Small intestine (tissue), 7 donors: Measurements from ENCODE around the gene PRM1. TPM values are rescaled to one million over a fixed set of nuclear protein-coding genes. Genes with fewer than 3 reads are reported as not detected.

ENCODE experiments used
- DNase-seq, 2 donors: peaks; one replicate each; pipeline versions ENCODE4 v3.0.0 to v3.0.0-alpha.2; 2013
- FAIRE-seq: peaks from 2 replicates; lab custom pipeline; 2012; peaks lifted over from hg19 to GRCh38; lab: Jason Lieb, UNC
- H3K27ac ChIP-seq, 3 donors: one replicate each; pipeline ENCODE4 v1.5.1; 2013; ENCODE audit warnings: low read length in 2 of 3, mild to moderate bottlenecking in 2 of 3, control low read depth in 1 of 3, inconsistent platforms in 1 of 3, low read depth in 1 of 3, moderate library complexity in 1 of 3
- H3K27me3 ChIP-seq, 3 donors: one replicate each; pipeline ENCODE4 v1.6.1; 2013; ENCODE audit warnings: low read length in 3 of 3, inconsistent platforms in 1 of 3; ENCODE audit not compliant: control insufficient read depth in 3 of 3, insufficient read depth in 3 of 3
- H3K36me3 ChIP-seq, 3 donors: one replicate each; pipeline ENCODE4 v1.6.1; 2013; ENCODE audit warnings: low read length in 3 of 3, inconsistent platforms in 1 of 3, low read depth in 1 of 3, mild to moderate bottlenecking in 1 of 3, moderate library complexity in 1 of 3; ENCODE audit not compliant: control insufficient read depth in 3 of 3, insufficient read depth in 2 of 3
- H3K4me1 ChIP-seq, 3 donors: one replicate each; pipeline ENCODE4 v1.6.1; 2013; ENCODE audit warnings: low read length in 2 of 3, inconsistent platforms in 1 of 3, low read depth in 1 of 3, mild to moderate bottlenecking in 1 of 3, moderate library complexity in 1 of 3; ENCODE audit not compliant: control insufficient read depth in 3 of 3, insufficient read depth in 2 of 3
- H3K4me3 ChIP-seq, 3 donors: one replicate each; pipeline ENCODE4 v1.5.1; 2013; ENCODE audit warnings: low read length in 3 of 3, control low read depth in 1 of 3, inconsistent platforms in 1 of 3, low read depth in 1 of 3, mild to moderate bottlenecking in 1 of 3, moderate library complexity in 1 of 3
- H3K9me3 ChIP-seq, 2 donors: one replicate each; pipeline ENCODE4 v1.6.1; 2013; ENCODE audit warnings: low read depth in 1 of 2, low read length in 1 of 2; ENCODE audit not compliant: control insufficient read depth in 2 of 2, insufficient read depth in 1 of 2
- WGBS, 3 donors: extraction: QIAGEN DNeasy Blood & Tissue Kit; methylation state at CpG; one replicate each; pipeline ENCODE4 v1.1.7; 2013; 5-methylcytosine and 5-hydroxymethylcytosine counted together
- polyA plus RNA-seq, 4 donors: library from polyadenylated mRNA; stranded (reverse) in 3 of 4; unstranded in 1 of 4; fragments of 200-250 nt in 3 of 4; fragments of 120-200 nt in 1 of 4; gene quantifications; one replicate each; pipeline versions ENCODE4 v1.2.1 to v1.2.3, GENCODE V29; 2013
- donor health status: healthy with polysubstance abuse.
- donor health status: control.
- donor health status: control.
- donor health status: Bipolar disorder and iron deficiency.
- donor health status: healthy.

Gene PRM1
- polyA plus RNA-seq, 4 donors, result not detected

DNA sequence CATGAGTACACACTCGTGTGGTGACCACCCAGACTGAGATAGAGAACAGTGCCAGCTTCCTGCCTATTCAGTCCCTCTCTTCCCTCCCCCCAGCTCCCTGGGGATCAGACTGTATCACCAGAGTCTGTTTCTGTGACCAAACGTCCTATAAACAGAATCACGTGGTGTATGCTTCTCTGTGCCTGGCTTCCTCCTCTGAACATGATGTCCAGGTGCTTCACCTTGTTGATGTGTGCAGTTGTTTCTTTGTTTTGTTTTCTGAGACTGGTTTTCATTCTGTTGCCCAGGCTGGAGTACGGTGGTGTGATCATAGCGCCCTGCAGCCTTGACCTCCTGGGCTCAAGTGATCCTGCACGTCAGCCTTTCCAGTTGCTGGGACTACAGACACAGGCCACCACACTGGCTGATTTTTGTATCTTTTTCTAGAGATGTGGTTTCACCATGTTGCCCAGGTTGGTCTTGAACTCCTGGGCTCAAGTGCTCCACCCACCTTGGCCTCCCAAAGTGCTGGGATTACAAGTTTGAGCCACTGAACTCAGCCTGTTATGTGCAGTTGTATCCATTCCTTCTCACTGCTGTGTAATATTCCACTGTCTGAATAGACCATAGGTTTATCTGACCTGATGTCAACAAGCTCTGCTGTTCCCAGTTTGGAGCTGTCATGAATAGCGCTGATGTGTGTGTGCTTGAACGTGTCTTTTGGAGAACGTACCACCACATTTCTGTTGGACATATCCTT is 28.9 kb upstream of the PRM1 start:
- no peak overlapping the region for H3K4me3 ChIP-seq
- no peak overlapping the region for H3K27ac ChIP-seq
- FAIRE-seq (no peak), DNase-seq (no peak)
- H3K27me3 ChIP-seq, result no peaks in the 10 kb centered on the region
- peaks cover 0 to 11% (median 0%) of the 10 kb centered on the region in 3 donors for H3K4me1 ChIP-seq
- WGBS, 3 donors, result 69 to 78% (median 71%) methylated on average over 9 of the region's 9 CpGs
- H3K9me3 ChIP-seq, result no peaks in the 10 kb centered on the region
- H3K36me3 ChIP-seq, result no peaks in the 10 kb centered on the region

DNA sequence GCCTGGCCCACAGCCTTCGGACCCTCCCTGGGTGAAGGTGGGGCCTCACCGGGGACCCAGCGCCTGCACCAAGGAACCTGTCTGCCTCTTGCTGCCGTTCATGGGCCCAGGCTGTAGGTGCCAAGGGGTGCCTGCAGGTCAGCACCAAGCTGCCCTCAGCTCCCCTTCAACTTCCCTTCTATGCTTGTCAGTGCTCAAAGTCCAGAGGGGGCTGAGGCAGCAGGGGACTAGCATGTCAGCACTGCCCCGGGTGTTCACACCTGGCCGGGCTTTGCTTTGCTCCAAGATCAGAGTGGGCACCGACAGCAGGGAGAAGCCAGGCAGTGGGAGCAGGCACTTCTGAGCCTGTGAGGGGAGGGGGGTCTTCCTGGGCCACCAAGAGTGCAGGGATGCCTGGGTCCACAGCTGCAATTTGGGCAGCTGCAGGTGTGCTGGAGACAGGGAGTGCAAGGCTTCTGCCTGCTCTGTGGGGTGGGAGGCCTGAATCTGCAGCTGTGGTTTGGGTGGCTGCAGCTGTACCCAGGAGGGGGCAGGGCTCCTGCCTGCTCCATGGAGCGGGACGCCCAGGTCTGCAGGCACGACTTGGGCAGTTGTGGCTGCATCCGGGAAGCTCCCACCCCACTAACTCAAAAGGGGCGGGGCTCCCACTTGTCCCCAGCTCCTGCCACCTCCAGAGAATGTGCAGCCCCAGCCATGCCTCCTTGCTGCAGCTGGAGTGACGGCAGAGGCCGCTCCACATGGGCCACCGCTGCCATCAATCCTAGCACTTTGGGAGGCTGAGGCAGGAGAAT is 27.6 kb upstream of the PRM1 start:
- Histone ChIP-seq H3K36me3 (no peaks in the 10 kb centered on the region), H3K4me1 (peaks cover 0 to 11% (median 0%) of the 10 kb centered on the region in 3 donors), H3K27me3 (no peaks in the 10 kb centered on the region), H3K9me3 (no peaks in the 10 kb centered on the region), H3K4me3 (no peak overlapping the region), H3K27ac (no peak overlapping the region)
- FAIRE-seq (no peak), DNase-seq (no peak)
- WGBS, 3 donors, result 68 to 76% (median 69%) methylated on average over 13 to 15 of the region's 15 CpGs

DNA sequence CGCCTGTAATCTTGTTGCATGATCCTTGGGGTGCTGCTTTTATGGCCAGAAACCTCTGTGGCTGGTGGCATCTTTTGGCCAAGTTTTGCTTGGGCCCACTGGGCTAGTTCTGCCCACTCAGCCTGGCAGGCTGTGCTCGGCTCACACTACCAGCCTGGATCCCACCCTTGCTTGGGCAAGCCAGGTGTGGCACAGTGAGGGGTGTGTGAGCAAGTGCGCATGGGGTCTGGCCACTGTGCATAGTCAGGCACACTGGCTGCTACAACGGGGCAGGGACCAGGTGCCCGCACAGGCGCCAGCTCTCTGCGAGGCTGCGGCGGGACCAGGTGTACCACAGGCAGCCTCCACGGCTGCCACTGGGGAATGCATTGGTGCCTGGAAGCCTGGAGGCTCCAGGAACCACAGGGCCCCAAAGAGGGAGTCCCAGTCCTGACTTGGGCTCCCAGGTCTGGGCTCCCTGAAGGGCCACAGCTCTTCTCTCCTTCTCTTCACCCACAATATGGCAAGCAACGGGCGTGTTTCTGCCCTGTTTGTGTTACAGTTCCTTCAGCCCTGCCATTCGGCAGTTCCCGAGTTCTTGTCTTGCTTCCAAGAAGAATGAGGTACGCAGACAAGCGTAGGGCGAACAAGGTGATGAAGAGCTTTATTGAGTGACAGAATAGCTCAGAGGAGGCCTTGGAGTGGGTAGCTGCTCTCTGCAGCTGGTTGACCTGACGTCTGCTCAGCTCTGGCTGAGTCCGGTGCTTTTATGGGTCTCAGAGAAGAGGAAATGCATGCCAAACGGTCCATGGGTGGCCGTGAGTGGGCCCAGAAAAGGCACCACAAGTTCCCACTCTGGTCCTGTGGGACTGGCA is 26.7 kb upstream of the PRM1 start:
- WGBS, 3 donors, result 87 to 91% (median 90%) methylated on average over 20 to 21 of the region's 21 CpGs
- Histone ChIP-seq H3K27me3 (no peaks in the 10 kb centered on the region), H3K9me3 (peaks cover 0 to 3% of the 10 kb centered on the region in 2 donors), H3K4me1 (peaks cover 0 to 8% (median 0%) of the 10 kb centered on the region in 3 donors), H3K36me3 (no peaks in the 10 kb centered on the region), H3K4me3 (no peak overlapping the region), H3K27ac (peak overlapping the region in 1 of 3 donors; percentile 47)
- FAIRE-seq (no peak), DNase-seq (no peak)

DNA sequence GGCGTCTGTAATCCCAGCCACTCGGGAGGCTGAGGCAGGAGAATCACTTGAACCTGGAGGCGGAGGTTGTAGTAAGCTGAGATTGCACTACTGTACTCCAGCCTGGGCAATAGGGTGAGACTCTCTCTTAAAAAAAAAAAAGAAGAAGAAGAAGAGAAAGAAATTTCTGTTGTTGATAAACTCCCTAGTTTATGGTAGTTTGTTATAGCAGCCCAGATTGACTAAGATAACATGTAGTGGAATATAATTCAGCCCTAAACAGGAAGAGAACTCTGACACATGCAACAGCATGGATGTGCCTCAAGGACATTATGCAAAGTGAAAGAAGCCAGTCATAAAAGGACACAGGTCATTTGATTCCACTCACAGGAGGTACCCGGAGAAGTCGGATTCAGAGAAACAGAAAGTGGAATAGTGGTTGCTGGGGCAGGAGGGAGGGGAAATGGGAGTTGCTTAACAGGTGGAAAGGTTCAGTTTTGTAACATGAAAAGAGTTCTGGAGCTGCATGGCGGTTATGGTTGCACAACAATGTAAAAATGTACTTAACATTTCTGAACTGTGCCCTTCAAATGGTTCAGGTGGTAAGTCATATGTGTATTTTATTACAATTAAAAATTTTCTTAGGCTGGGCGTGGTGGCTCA is 26.0 kb upstream of the PRM1 start:
- Histone ChIP-seq H3K9me3 (peaks cover 0 to 3% of the 10 kb centered on the region in 2 donors), H3K36me3 (no peaks in the 10 kb centered on the region), H3K4me3 (no peak overlapping the region), H3K27ac (peak overlapping the region in 1 of 3 donors; percentile 47), H3K4me1 (peaks cover 0 to 4% (median 0%) of the 10 kb centered on the region in 3 donors), H3K27me3 (no peaks in the 10 kb centered on the region)
- FAIRE-seq (no peak), DNase-seq (peak; percentile 69 to 80)
- 51 to 63% (median 55%) methylated on average over 7 of the region's 7 CpGs for WGBS, 3 donors

DNA sequence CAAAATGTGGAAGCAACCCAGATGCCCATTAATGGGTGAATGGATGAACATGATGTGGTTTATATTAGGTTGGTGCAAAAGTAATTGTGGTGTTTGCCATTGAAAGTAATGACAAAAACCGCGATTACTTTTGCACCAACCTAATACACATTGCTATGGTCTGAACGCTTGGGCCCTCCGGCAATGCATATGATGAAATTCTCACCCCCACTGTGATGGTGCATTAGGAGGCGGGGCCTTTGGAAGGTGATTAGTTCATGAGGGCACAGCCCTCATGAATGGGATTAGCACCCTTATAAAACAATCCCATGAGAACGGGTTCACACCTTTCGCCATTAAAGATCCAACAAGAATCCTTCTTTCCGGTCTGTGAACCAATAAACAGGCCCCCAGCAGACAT is 25.3 kb upstream of the PRM1 start:
- Histone ChIP-seq H3K36me3 (no peaks in the 10 kb centered on the region), H3K27me3 (no peaks in the 10 kb centered on the region), H3K4me1 (peaks cover 0 to 4% (median 0%) of the 10 kb centered on the region in 3 donors), H3K9me3 (peaks cover 0 to 3% of the 10 kb centered on the region in 2 donors), H3K27ac (no peak overlapping the region), H3K4me3 (no peak overlapping the region)
- FAIRE-seq (no peak), DNase-seq (no peak)
- 88 to 92% (median 90%) methylated on average over 8 of the region's 8 CpGs for WGBS, 3 donors

DNA sequence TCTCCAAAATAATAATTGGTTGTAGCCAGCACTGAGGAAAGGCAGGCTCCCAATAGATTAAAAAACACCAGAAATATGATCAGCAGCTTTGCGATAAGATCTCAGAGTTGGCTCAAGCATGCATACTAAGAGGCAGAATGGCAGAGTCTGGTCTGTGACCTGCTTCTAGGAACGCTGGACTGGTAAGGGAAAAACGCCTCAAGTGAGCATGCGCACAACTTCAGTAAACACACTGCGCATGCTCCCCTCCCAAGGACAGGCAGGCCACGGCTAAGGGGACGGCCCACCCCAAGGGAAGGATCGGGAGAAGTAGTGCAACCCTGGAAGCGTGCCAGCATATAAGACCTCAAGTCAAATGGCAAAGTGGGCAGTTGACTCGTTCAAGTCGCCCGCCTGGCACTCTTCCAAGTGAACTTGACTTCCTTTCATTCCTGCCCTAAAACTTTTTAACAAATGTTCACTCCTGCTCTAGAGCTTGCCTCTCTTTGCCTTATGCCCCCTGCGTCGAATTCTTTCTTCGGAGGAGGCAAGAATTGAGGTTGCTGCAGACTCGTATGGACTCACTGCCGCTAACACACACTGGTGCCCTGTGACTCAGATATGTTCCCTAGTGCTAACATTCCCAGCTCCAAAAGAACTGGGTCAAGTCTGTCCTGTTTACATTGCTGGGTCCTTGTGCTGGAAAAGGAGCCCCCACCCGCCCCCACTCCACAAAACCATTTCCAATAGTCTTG is 22.4 kb upstream of the PRM1 start:
- no peak overlapping the region for H3K27ac ChIP-seq
- 79 to 81% (median 79%) methylated on average over 18 of the region's 18 CpGs for WGBS, 3 donors

DNA sequence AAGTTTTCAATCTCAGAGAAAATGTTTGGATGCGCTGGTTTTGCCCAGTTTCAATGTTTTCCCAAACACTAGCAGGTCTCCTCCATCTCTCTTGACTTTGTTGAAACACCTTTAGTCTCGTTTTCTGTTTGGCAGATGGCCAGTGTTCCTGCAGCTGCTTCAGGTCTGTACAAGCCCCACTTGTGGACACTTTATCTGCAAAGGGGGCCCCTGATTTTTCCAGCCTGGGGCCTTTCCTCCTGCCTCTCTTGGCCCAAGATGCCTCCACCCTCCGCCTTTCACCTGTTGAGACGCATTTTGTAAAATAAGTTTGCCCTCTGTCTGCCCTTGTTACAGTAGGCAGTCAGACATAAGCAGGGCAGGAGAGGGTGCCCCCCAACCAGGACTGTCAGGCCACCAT is 21.8 kb upstream of the PRM1 start:
- DNase-seq (no peak), FAIRE-seq (no peak)

More for the DNA sequence above, 22.4 kb upstream of the PRM1 start:
- Histone ChIP-seq H3K4me3 (no peak overlapping the region), H3K36me3 (no peaks in the 10 kb centered on the region), H3K9me3 (peaks cover 0 to 3% of the 10 kb centered on the region in 2 donors), H3K4me1 (peaks cover 0 to 4% (median 0%) of the 10 kb centered on the region in 3 donors), H3K27me3 (no peaks in the 10 kb centered on the region)
- DNase-seq, result no peak
- FAIRE-seq, result no peak

More for the DNA sequence above, 21.8 kb upstream of the PRM1 start:
- no peak overlapping the region for H3K27ac ChIP-seq
- peaks cover 0 to 3% of the 10 kb centered on the region in 2 donors for H3K9me3 ChIP-seq
- 50 to 65% (median 51%) methylated on average over 4 of the region's 4 CpGs for WGBS, 3 donors
- peaks cover 0 to 4% (median 0%) of the 10 kb centered on the region in 3 donors for H3K4me1 ChIP-seq
- H3K36me3 ChIP-seq, result no peaks in the 10 kb centered on the region
- H3K4me3 ChIP-seq, result no peak overlapping the region
- no peaks in the 10 kb centered on the region for H3K27me3 ChIP-seq
